PFSK-1 (cell line): ENCODE measurements around the gene SIM1.

Experiments used
- FOXP2 ChIP-seq: optimal IDR thresholded peaks from 2 replicates; pipeline ENCODE3; 2011; ENCODE audit warnings: borderline replicate concordance, control low read depth, inconsistent platforms; ENCODE audit not compliant: insufficient read depth; ENCODE audit errors: extremely low read length, extremely low read depth
- POLR2AphosphoS5 ChIP-seq: IDR thresholded peaks from 2 replicates; pipeline ENCODE4 v1.6.1; 2012; ENCODE audit warnings: low read depth, mild to moderate bottlenecking, control low read depth, low read length, moderate library complexity
- SIN3A ChIP-seq: IDR thresholded peaks from 2 replicates; pipeline ENCODE4 v1.6.1; 2012; ENCODE audit warnings: mild to moderate bottlenecking, low read length, moderate library complexity, borderline replicate concordance; ENCODE audit not compliant: insufficient read depth
- TAF1 ChIP-seq: IDR thresholded peaks from 2 replicates; pipeline ENCODE4 v1.6.1; 2012; ENCODE audit warnings: low read length, control low read depth, borderline replicate concordance; ENCODE audit not compliant: insufficient read depth
- TF ChIP-seq, protein P1 (sequence below), 2 experiments: IDR thresholded peaks; 2 replicates each; pipeline versions ENCODE4 v1.6.1 to v1.8.0; 2011 to 2012; ENCODE audit warnings: low read depth in 2 of 2, low read length in 2 of 2, control low read depth in 1 of 2, inconsistent platforms in 1 of 2, mild to moderate bottlenecking in 1 of 2, moderate library complexity in 1 of 2; ENCODE audit not compliant: insufficient read depth in 1 of 2

Gene SIM1

DNA sequence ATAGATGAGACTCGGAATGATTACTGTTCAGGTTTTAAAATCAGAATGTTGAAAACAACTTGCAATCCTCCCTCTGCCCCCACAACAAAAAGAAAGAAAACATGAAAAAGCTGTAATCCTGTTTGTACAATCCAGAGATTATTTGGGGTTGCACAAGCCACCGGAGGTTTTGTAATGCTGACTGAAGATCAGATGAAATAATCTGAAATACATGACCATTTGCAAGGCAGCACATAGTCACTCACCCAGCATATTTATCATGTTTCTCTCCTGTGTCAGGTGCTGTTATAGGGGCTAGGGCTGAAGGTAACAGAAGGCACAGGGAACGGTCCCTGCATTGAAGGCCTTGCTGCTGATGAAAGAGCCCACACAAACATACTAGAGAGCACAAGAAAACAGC is 85.3 kb downstream of the SIM1 start:
- no peak for TF ChIP-seq POLR2AphosphoS5

- no peak for TF ChIP-seq FOXP2
- TF ChIP-seq, protein P1, sequence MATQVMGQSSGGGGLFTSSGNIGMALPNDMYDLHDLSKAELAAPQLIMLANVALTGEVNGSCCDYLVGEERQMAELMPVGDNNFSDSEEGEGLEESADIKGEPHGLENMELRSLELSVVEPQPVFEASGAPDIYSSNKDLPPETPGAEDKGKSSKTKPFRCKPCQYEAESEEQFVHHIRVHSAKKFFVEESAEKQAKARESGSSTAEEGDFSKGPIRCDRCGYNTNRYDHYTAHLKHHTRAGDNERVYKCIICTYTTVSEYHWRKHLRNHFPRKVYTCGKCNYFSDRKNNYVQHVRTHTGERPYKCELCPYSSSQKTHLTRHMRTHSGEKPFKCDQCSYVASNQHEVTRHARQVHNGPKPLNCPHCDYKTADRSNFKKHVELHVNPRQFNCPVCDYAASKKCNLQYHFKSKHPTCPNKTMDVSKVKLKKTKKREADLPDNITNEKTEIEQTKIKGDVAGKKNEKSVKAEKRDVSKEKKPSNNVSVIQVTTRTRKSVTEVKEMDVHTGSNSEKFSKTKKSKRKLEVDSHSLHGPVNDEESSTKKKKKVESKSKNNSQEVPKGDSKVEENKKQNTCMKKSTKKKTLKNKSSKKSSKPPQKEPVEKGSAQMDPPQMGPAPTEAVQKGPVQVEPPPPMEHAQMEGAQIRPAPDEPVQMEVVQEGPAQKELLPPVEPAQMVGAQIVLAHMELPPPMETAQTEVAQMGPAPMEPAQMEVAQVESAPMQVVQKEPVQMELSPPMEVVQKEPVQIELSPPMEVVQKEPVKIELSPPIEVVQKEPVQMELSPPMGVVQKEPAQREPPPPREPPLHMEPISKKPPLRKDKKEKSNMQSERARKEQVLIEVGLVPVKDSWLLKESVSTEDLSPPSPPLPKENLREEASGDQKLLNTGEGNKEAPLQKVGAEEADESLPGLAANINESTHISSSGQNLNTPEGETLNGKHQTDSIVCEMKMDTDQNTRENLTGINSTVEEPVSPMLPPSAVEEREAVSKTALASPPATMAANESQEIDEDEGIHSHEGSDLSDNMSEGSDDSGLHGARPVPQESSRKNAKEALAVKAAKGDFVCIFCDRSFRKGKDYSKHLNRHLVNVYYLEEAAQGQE (IDR thresholded peaks at IDR 0.05; ENCODE audit: insufficient read depth in 1 of 2, low read depth in 2 of 2, low read length in 2 of 2), result no peak
- TF ChIP-seq POLR2AphosphoS5, result no peak
- no peak for TF ChIP-seq TAF1
- no peak for TF ChIP-seq SIN3A
Measured at GRCh38 chr6:100378576-100378975, 86.1 kb downstream of the SIM1 start.

- no peak for TF ChIP-seq SIN3A
- no peak for TF ChIP-seq POLR2AphosphoS5
- TF ChIP-seq FOXP2, result no peak
- no peak for TF ChIP-seq TAF1
- TF ChIP-seq, protein P1 (IDR thresholded peaks at IDR 0.05; ENCODE audit: insufficient read depth in 1 of 2, low read depth in 2 of 2, low read length in 2 of 2), result no peak
Measured at GRCh38 chr6:100376103-100376502, 88.6 kb downstream of the SIM1 start.

DNA sequence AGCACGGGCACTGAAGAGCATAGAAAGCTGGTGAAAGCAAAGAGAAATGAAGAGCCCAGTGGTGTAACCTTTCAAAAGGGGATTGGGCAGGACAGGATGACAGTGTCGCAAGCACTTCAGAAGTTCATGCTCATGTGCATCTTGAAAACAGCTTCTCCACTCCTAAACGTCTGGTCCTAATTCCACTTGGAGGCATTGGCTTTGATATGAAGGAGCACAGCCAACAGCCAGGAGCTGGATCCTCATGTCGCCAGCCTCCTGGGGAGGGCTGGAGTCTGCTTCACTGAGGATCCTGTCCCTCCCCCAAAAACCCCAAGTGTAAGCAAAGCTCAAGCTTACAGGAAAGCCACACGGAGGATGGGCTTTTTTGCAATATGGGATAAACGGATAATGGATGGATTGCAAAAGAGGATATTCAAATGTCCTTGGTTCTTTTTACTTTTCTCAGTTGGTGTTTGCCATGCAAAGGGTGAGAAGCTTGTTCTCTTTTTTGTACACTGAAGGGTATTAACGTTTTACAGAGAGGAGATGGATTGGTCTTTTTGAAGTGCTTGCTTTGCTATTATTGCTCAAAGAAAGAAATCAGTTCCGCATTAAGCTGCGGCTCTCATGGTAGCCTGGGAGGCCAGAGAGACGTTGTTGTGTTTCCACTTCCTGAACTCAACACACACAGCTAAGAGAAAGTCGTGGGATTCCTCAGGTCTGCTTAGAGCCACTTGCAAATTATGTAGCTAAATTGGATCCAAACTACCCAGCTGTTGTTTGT is 92.2 kb downstream of the SIM1 start:
- TF ChIP-seq FOXP2 (no peak), POLR2AphosphoS5 (no peak), TAF1 (no peak), SIN3A (no peak)
- TF ChIP-seq, protein P1 (IDR thresholded peaks at IDR 0.05; ENCODE audit: insufficient read depth in 1 of 2, low read depth in 2 of 2, low read length in 2 of 2), result no peak

- no peak for TF ChIP-seq SIN3A
- TF ChIP-seq POLR2AphosphoS5, result no peak
- no peak for TF ChIP-seq TAF1
- TF ChIP-seq, protein P1 (IDR thresholded peaks at IDR 0.05; ENCODE audit: insufficient read depth in 1 of 2, low read depth in 2 of 2, low read length in 2 of 2), result no peak
- no peak for TF ChIP-seq FOXP2
Measured at GRCh38 chr6:100371591-100371990, 93.1 kb downstream of the SIM1 start.
